Nephron (organoid): ENCODE measurements around the gene ID1.

ENCODE experiments used
- H3K27ac Mint-ChIP-seq, 3 experiments: 2 replicates each; pipeline ENCODE4 v1.8.0; 2020; ENCODE audit warnings: mixed read lengths in 3 of 3, mild to moderate bottlenecking in 2 of 3, moderate library complexity in 1 of 3
- H3K27me3 Mint-ChIP-seq: 2 replicates; pipeline ENCODE4 v1.8.0; 2021; ENCODE audit warnings: low read depth, mild to moderate bottlenecking, moderate library complexity, mixed read lengths
- H3K36me3 Mint-ChIP-seq: 2 replicates; pipeline ENCODE4 v1.8.0; 2020; ENCODE audit warnings: low read depth, mixed read lengths
- H3K4me1 Mint-ChIP-seq: 2 replicates; pipeline ENCODE4 v1.8.0; 2020; ENCODE audit warnings: mixed read lengths
- H3K4me3 Mint-ChIP-seq, 3 experiments: 2 replicates each; pipeline ENCODE4 v1.8.0; 2020; ENCODE audit warnings: mild to moderate bottlenecking in 3 of 3, mixed read lengths in 3 of 3, moderate library complexity in 2 of 3
- H3K9me3 Mint-ChIP-seq: 2 replicates; pipeline ENCODE4 v1.8.0; 2020; ENCODE audit warnings: mixed read lengths
- TF ChIP-seq, protein P1 (sequence below), 3 experiments: fragments of 200-600 bp; sonication (generic); IDR thresholded peaks; one replicate each; pipeline ENCODE4 v1.5.0; 2021; ENCODE audit warnings: antibody characterized with exemption in 3 of 3; ENCODE audit not compliant: unreplicated experiment in 3 of 3

Gene ID1

DNA sequence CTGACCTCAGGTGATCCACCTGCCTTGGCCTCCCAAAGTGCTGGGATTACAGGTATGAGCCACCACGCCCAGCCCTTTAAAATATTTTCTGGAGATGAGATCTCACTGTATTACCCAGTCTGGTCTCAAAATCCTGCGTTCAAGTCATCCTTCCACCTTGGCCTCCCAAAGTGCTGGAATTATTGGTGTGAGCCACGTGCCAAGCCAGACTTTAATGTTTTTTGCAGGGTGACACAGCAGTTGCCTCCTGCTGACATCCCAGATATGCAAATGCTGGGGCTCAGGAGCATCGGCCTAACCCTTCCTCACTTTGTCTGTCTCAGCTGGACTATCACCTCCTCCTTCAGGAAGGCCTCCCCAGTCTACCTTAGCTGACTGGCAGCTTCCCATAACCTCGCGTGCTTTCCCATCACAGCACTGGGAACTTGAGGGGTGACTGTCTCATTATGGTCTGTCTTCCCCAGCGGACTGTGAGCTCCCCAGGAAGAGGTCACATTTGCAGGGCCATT, 14.3 kb upstream of the ID1 start:
- peak overlapping the region in 1 of 3 experiments; percentile 48 for H3K27ac Mint-ChIP-seq
- H3K4me1 Mint-ChIP-seq, result peaks cover 17% of the 10 kb centered on the region
- TF ChIP-seq, protein P1, sequence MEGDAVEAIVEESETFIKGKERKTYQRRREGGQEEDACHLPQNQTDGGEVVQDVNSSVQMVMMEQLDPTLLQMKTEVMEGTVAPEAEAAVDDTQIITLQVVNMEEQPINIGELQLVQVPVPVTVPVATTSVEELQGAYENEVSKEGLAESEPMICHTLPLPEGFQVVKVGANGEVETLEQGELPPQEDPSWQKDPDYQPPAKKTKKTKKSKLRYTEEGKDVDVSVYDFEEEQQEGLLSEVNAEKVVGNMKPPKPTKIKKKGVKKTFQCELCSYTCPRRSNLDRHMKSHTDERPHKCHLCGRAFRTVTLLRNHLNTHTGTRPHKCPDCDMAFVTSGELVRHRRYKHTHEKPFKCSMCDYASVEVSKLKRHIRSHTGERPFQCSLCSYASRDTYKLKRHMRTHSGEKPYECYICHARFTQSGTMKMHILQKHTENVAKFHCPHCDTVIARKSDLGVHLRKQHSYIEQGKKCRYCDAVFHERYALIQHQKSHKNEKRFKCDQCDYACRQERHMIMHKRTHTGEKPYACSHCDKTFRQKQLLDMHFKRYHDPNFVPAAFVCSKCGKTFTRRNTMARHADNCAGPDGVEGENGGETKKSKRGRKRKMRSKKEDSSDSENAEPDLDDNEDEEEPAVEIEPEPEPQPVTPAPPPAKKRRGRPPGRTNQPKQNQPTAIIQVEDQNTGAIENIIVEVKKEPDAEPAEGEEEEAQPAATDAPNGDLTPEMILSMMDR (IDR thresholded peaks at IDR 0.05; ENCODE audit: unreplicated experiment in 3 of 3), result no peak
- no peaks in the 10 kb centered on the region for H3K27me3 Mint-ChIP-seq
- H3K4me3 Mint-ChIP-seq, result no peak overlapping the region
- no peaks in the 10 kb centered on the region for H3K36me3 Mint-ChIP-seq
- no peaks in the 10 kb centered on the region for H3K9me3 Mint-ChIP-seq

GRCh38 chr20:31593221-31594001, 11.7 kb upstream of the ID1 start:
- no peaks in the 10 kb centered on the region for H3K36me3 Mint-ChIP-seq
- no peaks in the 10 kb centered on the region for H3K27me3 Mint-ChIP-seq
- peaks cover 17% of the 10 kb centered on the region for H3K4me1 Mint-ChIP-seq
- TF ChIP-seq, protein P1 (IDR thresholded peaks at IDR 0.05; ENCODE audit: unreplicated experiment in 3 of 3), result no peak
- no peak overlapping the region for H3K4me3 Mint-ChIP-seq
- H3K9me3 Mint-ChIP-seq, result no peaks in the 10 kb centered on the region
- H3K27ac Mint-ChIP-seq, result peak overlapping the region; percentile 37 to 95 (median 86)

DNA sequence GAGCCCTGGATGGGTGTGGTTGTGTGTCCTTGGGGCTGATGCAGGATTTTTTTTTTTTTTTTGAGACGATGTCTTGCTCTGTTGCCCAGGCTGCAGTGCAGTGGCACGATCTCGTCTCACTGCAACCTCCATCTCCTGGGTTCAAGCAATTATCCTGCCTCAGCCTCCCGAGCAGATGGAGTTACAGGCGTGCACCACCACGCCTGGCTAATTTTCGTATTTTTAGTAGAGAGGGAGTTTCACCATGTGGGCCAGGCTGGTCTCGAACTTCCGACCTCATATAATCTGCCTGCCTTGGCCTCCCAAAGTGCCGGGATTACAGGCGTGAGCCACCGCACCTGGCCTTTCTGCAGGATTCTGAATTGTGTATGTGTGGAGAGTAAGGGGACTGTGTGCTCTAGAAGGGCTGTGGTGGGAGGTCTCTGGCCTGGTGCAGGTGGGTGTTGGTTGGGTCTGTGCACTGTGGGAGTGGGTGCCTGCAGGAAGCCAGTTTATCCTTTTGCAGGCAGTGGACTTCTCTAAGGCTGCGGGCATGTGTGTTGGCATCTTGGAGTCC, 11.0 kb upstream of the ID1 start:
- H3K9me3 Mint-ChIP-seq, result no peaks in the 10 kb centered on the region
- H3K27ac Mint-ChIP-seq, result peak overlapping the region; percentile 86 to 96 (median 95)
- TF ChIP-seq, protein P1 (IDR thresholded peaks at IDR 0.05; ENCODE audit: unreplicated experiment in 3 of 3), result no peak
- H3K4me3 Mint-ChIP-seq, result no peak overlapping the region
- H3K27me3 Mint-ChIP-seq, result no peaks in the 10 kb centered on the region
- H3K36me3 Mint-ChIP-seq, result no peaks in the 10 kb centered on the region
- H3K4me1 Mint-ChIP-seq, result peaks cover 16% of the 10 kb centered on the region

DNA sequence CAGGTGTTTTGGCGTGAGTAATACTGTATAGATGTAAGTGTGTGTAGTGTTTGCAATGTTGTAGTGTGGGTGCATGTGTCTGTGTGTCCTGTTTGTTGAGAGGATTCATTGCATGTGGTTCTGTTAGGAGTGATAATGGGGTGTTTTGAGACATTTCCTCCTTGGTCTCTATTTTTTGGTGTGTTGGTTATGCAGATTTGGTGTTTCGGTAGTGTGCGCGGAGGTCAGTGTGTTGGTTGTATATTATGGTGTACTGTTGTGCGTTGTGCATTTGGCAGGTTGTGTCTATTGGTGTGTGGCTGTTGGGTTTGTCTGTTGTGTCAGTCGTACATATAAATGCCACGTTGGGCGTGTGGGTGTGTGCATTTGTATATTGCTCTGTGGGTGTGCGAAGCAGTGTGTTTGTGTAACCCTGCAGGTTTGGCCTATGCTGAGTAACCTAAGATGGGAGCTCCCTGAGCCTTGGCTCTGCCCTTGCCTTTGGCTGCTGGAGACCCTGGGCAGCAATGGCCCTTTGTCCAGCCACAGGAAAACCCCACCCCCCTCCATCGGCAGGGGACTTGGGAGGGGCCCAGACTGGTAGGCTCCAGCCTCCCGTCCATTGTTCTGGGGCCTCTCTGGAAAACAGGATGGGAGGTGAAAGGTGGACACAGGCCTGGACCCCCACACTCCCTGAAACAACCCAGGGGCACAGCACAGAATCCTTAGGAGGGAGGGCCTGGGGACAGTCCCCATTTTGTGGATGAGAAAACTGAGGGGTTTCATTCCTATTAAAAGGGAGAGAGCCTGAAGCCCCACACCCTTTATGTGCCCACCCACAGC, 10.3 kb upstream of the ID1 start:
- no peaks in the 10 kb centered on the region for H3K9me3 Mint-ChIP-seq
- H3K4me1 Mint-ChIP-seq, result peaks cover 16% of the 10 kb centered on the region
- H3K36me3 Mint-ChIP-seq, result no peaks in the 10 kb centered on the region
- H3K27me3 Mint-ChIP-seq, result no peaks in the 10 kb centered on the region
- H3K27ac Mint-ChIP-seq, result peak overlapping the region; percentile 86 to 96 (median 95)
- TF ChIP-seq, protein P1 (IDR thresholded peaks at IDR 0.05; ENCODE audit: unreplicated experiment in 3 of 3), result no peak
- H3K4me3 Mint-ChIP-seq, result peak overlapping the region in 1 of 3 experiments; percentile 30

- Mint-ChIP-seq H3K27ac (peak overlapping the region; percentile 86 to 95 (median 92)), H3K9me3 (no peaks in the 10 kb centered on the region)
- TF ChIP-seq, protein P1 (IDR thresholded peaks at IDR 0.05; ENCODE audit: unreplicated experiment in 3 of 3), result no peak
Measured at GRCh38 chr20:31595380-31595653, 9.8 kb upstream of the ID1 start.

More at GRCh38 chr20:31595380-31595653, 9.8 kb upstream of the ID1 start:
- no peak overlapping the region for H3K4me3 Mint-ChIP-seq
- no peaks in the 10 kb centered on the region for H3K27me3 Mint-ChIP-seq
- H3K36me3 Mint-ChIP-seq, result no peaks in the 10 kb centered on the region
- peaks cover 16% of the 10 kb centered on the region for H3K4me1 Mint-ChIP-seq
